ENCODE data around the gene KREMEN1.

- TF ChIP-seq, protein P1, sequence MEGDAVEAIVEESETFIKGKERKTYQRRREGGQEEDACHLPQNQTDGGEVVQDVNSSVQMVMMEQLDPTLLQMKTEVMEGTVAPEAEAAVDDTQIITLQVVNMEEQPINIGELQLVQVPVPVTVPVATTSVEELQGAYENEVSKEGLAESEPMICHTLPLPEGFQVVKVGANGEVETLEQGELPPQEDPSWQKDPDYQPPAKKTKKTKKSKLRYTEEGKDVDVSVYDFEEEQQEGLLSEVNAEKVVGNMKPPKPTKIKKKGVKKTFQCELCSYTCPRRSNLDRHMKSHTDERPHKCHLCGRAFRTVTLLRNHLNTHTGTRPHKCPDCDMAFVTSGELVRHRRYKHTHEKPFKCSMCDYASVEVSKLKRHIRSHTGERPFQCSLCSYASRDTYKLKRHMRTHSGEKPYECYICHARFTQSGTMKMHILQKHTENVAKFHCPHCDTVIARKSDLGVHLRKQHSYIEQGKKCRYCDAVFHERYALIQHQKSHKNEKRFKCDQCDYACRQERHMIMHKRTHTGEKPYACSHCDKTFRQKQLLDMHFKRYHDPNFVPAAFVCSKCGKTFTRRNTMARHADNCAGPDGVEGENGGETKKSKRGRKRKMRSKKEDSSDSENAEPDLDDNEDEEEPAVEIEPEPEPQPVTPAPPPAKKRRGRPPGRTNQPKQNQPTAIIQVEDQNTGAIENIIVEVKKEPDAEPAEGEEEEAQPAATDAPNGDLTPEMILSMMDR (IDR thresholded peaks at IDR 0.05), result no peak
- no peak for TF ChIP-seq NR1H2 (CRISPR knock-in tag; IDR thresholded peaks at IDR 0.05)
- TF ChIP-seq SP1 (CRISPR knock-in tag; conservative IDR thresholded peaks at IDR 0.05), result no peak
- TF ChIP-seq CREB1 (CRISPR knock-in tag; IDR thresholded peaks at IDR 0.05), result no peak
- TF ChIP-seq EMX1 (CRISPR knock-in tag; IDR thresholded peaks at IDR 0.05), result no peak
- no peak for TF ChIP-seq FOXK1 (CRISPR knock-in tag; IDR thresholded peaks at IDR 0.05)
- TF ChIP-seq, protein P2, sequence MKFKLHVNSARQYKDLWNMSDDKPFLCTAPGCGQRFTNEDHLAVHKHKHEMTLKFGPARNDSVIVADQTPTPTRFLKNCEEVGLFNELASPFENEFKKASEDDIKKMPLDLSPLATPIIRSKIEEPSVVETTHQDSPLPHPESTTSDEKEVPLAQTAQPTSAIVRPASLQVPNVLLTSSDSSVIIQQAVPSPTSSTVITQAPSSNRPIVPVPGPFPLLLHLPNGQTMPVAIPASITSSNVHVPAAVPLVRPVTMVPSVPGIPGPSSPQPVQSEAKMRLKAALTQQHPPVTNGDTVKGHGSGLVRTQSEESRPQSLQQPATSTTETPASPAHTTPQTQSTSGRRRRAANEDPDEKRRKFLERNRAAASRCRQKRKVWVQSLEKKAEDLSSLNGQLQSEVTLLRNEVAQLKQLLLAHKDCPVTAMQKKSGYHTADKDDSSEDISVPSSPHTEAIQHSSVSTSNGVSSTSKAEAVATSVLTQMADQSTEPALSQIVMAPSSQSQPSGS (CRISPR knock-in tag; IDR thresholded peaks at IDR 0.05; ENCODE audit: borderline replicate concordance, low read depth), result no peak
- TF ChIP-seq ZNF317 (CRISPR knock-in tag; IDR thresholded peaks at IDR 0.05; ENCODE audit: borderline replicate concordance, low read depth), result no peak
- no peak for TF ChIP-seq ERG (CRISPR knock-in tag; IDR thresholded peaks at IDR 0.05)
- TF ChIP-seq, protein P3, sequence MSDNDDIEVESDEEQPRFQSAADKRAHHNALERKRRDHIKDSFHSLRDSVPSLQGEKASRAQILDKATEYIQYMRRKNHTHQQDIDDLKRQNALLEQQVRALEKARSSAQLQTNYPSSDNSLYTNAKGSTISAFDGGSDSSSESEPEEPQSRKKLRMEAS (CRISPR knock-in tag; IDR thresholded peaks at IDR 0.05), result no peak
- no peak for TF ChIP-seq TEAD4 (CRISPR knock-in tag; IDR thresholded peaks at IDR 0.05)
- no peak for TF ChIP-seq ZBTB21 (CRISPR knock-in tag; IDR thresholded peaks at IDR 0.05; ENCODE audit: borderline replicate concordance)
Measured at GRCh38 chr22:29190051-29190450, 117.2 kb downstream of the KREMEN1 start.

Measured in WTC11 (cell line).